Stimulated activated CD8-positive, alpha-beta memory T cell treated with anti-CD3 and anti-CD28 coated beads, Interleukin-4, amount 100 ng/mL, for 24 hours (primary cell): ENCODE results near the gene MAP6.

Experiments
- DNase-seq: peaks from one replicate; pipeline ENCODE4 v3.0.0-alpha.2; 2020; ENCODE audit warnings: low read depth

The MAP6 gene

GRCh38 chr11:75548595-75549272 lies 120.1 kb downstream of the MAP6 start:
- no peak for DNase-seq

GRCh38 chr11:75547617-75548058 lies 121.2 kb downstream of the MAP6 start:
- no peak for DNase-seq

- DNase-seq, result no peak
Measured at GRCh38 chr11:75547177-75547576, 121.7 kb downstream of the MAP6 start.

- DNase-seq, result no peak
Measured at GRCh38 chr11:75543806-75544205, 125.0 kb downstream of the MAP6 start.

- no peak for DNase-seq
Measured at GRCh38 chr11:75542088-75542438, 126.8 kb downstream of the MAP6 start.

- no peak for DNase-seq
Measured at GRCh38 chr11:75541193-75542087, 127.4 kb downstream of the MAP6 start.

- no peak for DNase-seq
Measured at GRCh38 chr11:75539459-75540334, 129.1 kb downstream of the MAP6 start.

- DNase-seq, result no peak
Measured at GRCh38 chr11:75538150-75538942, 130.5 kb downstream of the MAP6 start.

- no peak for DNase-seq
Measured at GRCh38 chr11:75537740-75538139, 131.1 kb downstream of the MAP6 start.
